Left colon (tissue), 2 donors: Measurements from ENCODE around the gene DHRS3. TPM values are rescaled to one million over a fixed set of nuclear protein-coding genes. Genes with fewer than 3 reads are reported as not detected.
"Not testable (repeated sequence)": the region's sequence is repeated elsewhere in the genome, so short reads cannot be mapped to it uniquely, and the experiment has no call there.

Experiments used
- ATAC-seq: fragments of 200-7000 bp; cut with Tn5 transposase; one replicate; pipeline ENCODE4 v1.9.1; 2020; ENCODE audit warnings: mild to moderate bottlenecking, moderate library complexity
- DNase-seq, 2 donors: peaks; one replicate each; pipeline ENCODE4 v3.0.0-alpha.2; 2020
- intact Hi-C, 2 donors: fragments of 100-400 bp; cut with DNase I in 1 of 2; cut with micrococcal nuclease in 1 of 2; formaldehyde crosslinking; loops; one replicate each; pipeline versions ENCODE4 v1.11.2 to v1.14.0; 2022; cut with DNase I, micrococcal nuclease
- total RNA-seq, 2 donors: library from RNA; stranded (reverse); fragmentation: NEBNext Ultra II Directional; extraction: Animal tissue kit (Norgen Biotek cat#: 25700); gene quantifications; one replicate each; pipeline ENCODE4 v1.2.1, GENCODE V29; 2021
- donor health status: DM: no; HTN: no; CAD: no.
- donor health status: DM: yes; HTN: yes; CAD: no.

The DHRS3 gene
- total RNA-seq, 2 donors from 2014 or later = 73.2 to 106 TPM

- ATAC-seq = peak; percentile 12
- DNase-seq = peak; percentile 41 to 76
- intact Hi-C loops = loop anchor here in 1 of 2 donors (10.0 kb wide), 1 partner anchor 55 kb away; no protein-coding TSS in a partner anchor
Measured at GRCh38 chr1:12539705-12540579, 78.1 kb downstream of the DHRS3 start.

GRCh38 chr1:12539320-12539704, 78.7 kb downstream of the DHRS3 start:
- ATAC-seq (no peak), DNase-seq (no peak)
- intact Hi-C loops = no loop called here

GRCh38 chr1:12538536-12538935, 79.5 kb downstream of the DHRS3 start:
- ATAC-seq, DNase-seq, intact Hi-C loops: not testable (repeated sequence)

- no peak for DNase-seq
Measured at GRCh38 chr1:12537906-12538461, 80.0 kb downstream of the DHRS3 start.

GRCh38 chr1:12537294-12537693, 80.7 kb downstream of the DHRS3 start:
- ATAC-seq (no peak), DNase-seq (no peak)
- intact Hi-C loops = no loop called here

More at GRCh38 chr1:12537906-12538461, 80.0 kb downstream of the DHRS3 start:
- intact Hi-C loops = no loop called here
- ATAC-seq = no peak

GRCh38 chr1:12536023-12536639, 81.9 kb downstream of the DHRS3 start:
- no peak for DNase-seq
- ATAC-seq = no peak
- intact Hi-C loops = no loop called here

- DNase-seq = no peak
- intact Hi-C loops = no loop called here
Measured at GRCh38 chr1:12532405-12533315, 85.3 kb downstream of the DHRS3 start.

GRCh38 chr1:12531179-12531499, 86.9 kb downstream of the DHRS3 start:
- ATAC-seq (no peak), DNase-seq (no peak)
- intact Hi-C loops = no loop called here

More at GRCh38 chr1:12532405-12533315, 85.3 kb downstream of the DHRS3 start:
- no peak for ATAC-seq

- DNase-seq = no peak
- no peak for ATAC-seq
- intact Hi-C loops = no loop called here
Measured at GRCh38 chr1:12530462-12531178, 87.4 kb downstream of the DHRS3 start.

GRCh38 chr1:12529640-12530174, 88.3 kb downstream of the DHRS3 start:
- ATAC-seq (no peak), DNase-seq (no peak)
- intact Hi-C loops = no loop called here

- intact Hi-C loops = no loop called here
- ATAC-seq (peak; percentile 78), DNase-seq (peak; percentile 92 to 95)
Measured at GRCh38 chr1:12528021-12528852, 89.8 kb downstream of the DHRS3 start.

- no peak for DNase-seq
Measured at GRCh38 chr1:12527564-12527963, 90.4 kb downstream of the DHRS3 start.

GRCh38 chr1:12525311-12526181, 92.5 kb downstream of the DHRS3 start:
- ATAC-seq = peak; percentile 53
- DNase-seq = peak; percentile 44 to 64
- intact Hi-C loops = no loop called here

More at GRCh38 chr1:12527564-12527963, 90.4 kb downstream of the DHRS3 start:
- intact Hi-C loops = no loop called here
- ATAC-seq = no peak

- no peak for DNase-seq
- intact Hi-C loops = no loop called here
- ATAC-seq = no peak
Measured at GRCh38 chr1:12524266-12524665, 93.7 kb downstream of the DHRS3 start.

- DNase-seq, intact Hi-C loops, ATAC-seq: not testable (repeated sequence)
Measured at GRCh38 chr1:12522780-12523179, 95.2 kb downstream of the DHRS3 start.

GRCh38 chr1:12521096-12521495, 96.9 kb downstream of the DHRS3 start:
- no peak for DNase-seq
- no peak for ATAC-seq
- intact Hi-C loops = no loop called here
